GM21576 (cell line): ENCODE data around the gene PTCH2.
"Not testable (repeated sequence)": the region's sequence is repeated elsewhere in the genome, so short reads cannot be mapped to it uniquely, and the experiment has no call there.

Experiments
- ATAC-seq: cut with Tn5 transposase; IDR thresholded peaks from one replicate; pipeline ENCODE4 v1.9.1; 2021; ENCODE audit warnings: mild to moderate bottlenecking, moderate library complexity; ENCODE audit not compliant: unreplicated experiment

The PTCH2 gene

GRCh38 chr1:44819608-44820327, 23.3 kb downstream of the PTCH2 start:
- peak; percentile 75 for ATAC-seq

DNA sequence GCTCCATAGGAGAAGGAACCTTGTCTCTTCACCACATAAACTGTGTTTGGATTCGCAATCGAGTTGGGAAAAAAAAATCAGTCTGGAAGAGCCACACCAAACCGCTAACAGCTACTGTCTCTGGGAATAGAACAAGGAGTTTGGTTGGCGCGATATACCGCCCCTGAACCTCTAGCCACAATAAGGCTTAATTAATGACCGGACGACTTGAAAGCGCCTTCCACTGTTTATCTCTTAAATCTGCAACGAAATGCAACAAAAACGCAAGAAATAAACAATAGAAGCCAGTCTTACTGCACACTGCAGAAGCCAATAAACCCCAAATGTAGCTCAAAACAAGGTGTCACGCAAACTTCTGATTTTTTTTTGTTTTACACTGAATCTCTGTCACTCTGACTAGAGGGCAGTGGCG, 23.9 kb downstream of the PTCH2 start:
- ATAC-seq: no peak

DNA sequence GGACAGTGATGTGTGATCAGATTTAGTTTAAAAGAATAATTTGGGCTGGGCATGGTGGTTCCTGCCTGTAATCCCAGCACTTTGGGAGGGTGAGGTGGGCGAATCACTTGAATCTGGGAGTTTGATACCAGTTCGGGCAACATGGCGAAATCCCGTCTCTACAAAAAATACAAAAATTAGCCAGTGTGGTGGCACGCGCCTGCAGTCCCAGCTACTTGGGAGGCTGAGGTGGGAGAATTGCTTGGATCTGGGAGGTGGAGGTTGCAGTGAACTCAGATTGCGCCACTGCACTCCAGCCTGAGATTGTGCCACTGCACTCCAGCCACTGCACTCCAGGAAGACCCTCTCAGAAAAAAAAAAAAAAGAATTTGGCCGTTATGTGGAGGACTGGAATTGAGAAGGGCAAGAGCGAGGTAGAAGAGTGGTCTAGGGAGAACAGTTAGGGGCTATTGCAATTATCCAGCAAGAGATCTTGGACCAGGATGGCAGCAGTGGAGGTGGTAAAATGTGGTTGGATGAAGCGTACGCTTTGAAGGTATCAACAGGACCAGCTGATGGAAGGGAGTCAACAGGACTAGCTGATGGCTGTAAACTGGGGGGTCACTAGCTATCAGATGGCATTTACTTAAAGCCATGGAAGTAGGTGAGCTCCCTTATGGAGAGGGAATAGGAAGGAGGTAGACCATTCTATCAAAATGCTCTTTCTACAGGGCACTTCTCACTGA, 25.1 kb downstream of the PTCH2 start:
- no peak for ATAC-seq

DNA sequence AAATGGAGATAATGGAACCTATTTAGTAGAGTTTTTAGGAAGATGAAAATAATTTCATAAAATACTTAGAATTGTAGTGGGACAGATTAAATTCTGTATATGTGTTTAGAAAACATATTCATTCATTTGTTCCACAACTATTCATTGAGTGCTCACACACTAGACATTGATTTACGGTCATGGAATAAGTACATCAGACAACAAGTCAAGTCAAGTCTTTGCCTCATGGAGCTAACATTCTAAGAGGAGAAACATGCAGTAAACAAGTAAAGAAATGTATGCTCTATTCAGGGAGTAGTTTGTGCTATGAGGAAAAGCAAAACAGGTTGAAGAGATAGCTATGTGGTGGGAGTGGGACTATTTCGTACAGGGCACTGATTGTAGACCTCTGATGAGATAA, 25.7 kb downstream of the PTCH2 start:
- no peak for ATAC-seq

- not testable (repeated sequence) for ATAC-seq
Observed at GRCh38 chr1:44815926-44816325, 27.1 kb downstream of the PTCH2 start.

DNA sequence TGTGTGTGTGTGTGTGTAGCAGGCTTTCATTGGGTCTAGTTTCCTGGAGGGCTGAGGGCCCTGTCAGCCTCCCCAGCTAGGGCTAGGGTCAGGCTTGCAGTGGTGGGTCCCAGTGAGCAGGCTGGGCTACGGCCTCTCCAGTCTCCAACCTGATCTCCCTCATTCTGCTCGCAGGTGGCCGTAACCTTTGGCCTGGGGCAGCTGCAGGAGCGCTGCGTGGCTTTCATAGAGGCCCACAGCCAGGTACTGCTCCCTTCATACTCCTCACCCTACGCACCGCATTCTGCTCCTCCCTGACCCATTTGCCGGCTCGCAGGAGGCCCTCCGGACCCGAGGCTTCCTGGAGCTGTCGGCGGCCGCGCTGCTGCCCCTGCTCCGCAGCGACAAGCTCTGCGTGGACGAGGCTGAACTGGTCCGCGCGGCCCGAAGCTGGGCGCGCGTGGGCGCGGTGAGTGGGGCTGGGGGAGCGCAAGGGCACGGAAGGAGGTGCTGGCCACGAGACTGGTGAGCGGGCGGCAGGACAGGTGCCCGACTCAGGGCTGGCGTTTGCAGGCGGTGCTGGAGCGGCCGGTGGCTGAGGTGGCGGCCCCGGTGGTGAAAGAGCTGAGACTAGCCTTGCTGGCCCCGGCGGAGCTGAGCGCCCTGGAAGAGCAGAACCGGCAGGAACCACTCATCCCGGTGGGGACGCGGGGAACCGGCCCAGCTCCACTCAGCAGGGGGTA, 30.1 kb downstream of the PTCH2 start:
- no peak for ATAC-seq

DNA sequence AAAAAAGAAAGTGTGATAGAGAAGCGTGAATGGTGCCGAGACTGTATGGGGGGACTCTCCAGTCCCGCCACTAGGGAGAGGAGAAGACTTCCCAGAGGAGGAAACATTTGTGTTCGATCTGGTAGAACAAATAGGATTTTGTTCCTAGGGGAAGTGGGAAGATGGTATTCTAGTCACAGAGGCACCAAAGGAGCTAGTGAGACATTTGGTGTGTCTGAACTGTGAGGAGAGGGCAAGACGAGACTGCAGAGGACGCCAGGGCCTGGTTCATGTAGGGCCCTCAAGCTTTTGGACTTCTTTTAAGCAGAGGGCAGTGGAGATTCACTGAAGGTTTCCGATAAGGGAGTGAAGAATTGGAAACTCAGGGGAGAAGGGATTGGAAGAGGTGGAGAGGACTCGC, 31.8 kb downstream of the PTCH2 start:
- ATAC-seq: no peak

- ATAC-seq: not testable (repeated sequence)
Observed at GRCh38 chr1:44810762-44811105, 32.3 kb downstream of the PTCH2 start.

DNA sequence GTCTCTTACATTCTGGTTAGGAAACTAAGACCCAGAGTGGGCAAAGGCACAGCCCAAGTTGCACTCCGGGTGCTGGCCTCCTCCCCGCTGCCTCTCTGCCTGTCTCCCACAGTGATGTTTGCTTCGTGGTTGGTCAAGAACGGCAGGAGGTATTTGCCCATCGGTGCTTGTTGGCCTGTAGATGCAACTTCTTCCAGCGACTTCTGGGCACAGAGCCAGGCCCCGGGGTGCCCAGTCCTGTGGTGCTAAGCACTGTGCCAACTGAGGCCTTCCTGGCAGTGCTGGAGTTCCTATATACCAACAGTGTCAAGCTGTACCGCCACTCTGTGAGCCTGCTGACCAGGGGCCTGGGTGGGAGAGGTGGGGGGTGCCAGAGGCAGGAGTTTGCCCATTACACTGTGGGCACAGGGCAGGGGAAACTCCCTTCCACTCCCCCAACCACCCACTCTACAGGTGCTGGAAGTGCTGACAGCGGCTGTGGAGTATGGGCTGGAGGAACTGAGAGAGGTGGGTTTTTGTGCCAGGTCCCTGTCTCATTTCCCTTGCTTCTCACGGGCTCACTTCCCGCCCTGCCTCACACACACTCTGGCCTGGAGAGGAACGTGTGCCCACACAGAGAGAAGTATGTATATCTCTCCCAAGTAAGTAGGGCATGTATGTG, 32.8 kb downstream of the PTCH2 start:
- ATAC-seq: no peak

DNA sequence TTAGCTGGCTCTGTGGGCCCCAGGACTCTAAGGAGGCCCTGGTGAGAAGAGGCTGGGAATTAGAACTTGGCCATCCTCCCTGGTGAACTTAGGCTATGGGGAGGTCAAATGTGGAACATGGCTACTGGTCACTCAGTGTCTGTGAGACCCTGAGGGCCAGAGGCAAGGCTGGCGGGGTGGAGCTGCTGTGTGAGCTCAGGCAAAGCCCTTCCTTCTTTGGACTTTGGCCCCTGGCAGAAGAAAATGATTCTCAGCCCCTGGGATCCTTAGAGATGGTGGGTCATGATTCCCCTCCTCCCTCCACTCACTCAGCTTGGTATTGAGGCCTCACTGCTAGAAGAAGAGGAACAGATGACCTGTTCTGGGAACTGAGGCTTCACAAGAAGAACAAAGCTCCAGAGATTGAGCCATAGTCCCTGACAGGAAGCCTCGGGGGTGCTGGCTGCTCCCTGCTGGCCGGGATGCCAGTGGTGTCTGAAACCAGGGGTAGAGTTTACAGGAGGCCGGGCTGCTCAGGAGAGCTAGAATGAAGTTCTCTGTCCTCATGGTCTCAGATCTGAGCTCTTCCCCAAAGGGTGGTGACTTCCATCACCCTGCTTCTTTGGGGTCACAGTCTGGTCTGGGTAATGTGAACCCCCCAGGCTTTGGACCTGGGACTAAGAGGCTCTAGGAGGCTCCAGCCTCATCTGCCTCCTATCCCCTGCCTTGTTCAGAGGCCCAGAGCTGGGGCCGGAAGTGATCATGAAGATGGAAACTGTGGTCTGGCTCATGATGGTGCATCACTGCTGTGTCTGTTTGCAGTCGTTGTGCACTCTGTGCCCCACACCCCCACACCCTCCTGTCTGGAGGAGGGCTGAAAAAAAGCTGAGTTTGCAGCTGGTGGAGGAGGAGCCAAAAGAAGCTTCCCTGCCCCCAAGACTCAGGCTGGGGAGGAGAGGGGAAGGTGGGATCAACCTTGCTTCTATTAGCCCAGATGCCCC, 33.8 kb downstream of the PTCH2 start:
- ATAC-seq: peak; percentile 40

DNA sequence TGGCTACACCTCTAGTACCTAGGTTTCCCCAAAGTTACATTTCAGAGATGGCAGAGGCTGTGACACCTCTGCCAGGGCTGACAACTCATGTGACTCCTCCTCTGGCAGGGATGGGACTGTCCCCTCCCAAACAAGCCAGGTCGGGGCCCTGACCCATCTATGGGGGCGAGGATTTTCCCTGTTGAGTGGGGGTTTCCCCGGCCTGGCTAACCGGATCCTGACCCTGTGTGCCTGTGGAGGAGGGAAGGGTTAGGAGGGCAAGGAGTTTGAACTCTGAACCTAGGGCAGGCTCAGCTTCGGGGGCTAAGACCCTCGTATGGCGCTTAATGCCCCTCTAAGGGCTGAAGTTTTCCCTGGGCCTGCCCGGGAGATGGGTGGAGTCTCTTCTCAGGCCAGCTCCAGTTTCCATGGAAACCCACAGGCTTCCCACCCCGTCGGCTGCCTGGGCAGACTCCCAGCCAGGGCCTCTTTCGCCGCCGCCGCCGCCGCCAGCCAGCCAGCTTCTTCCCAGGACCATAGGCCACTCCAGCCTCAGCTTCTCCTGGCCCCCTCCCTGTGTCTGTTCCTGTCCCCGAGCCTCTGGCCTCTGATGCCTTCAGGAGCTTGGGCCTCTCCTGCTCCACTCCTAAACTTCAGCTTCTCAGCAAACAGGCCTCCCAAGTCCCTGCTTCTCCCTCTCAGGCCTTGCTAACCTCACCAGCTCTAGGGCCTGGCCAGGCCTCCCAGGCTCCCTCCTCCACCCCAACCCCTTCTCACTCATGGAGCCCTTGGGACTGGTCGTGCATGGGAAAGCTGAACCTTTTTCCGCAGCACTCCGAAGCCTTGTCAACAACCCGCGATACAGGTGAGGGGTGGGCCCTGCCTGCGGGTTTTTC, 34.8 kb downstream of the PTCH2 start, which contains the start of gene BTBD19:
Gene BTBD19, plus strand, starts transcription at position 461 of the 875 bp plus-strand sequence. Its CDS starts 298 bp downstream, at position 759.
- ATAC-seq: peak; percentile 30

DNA sequence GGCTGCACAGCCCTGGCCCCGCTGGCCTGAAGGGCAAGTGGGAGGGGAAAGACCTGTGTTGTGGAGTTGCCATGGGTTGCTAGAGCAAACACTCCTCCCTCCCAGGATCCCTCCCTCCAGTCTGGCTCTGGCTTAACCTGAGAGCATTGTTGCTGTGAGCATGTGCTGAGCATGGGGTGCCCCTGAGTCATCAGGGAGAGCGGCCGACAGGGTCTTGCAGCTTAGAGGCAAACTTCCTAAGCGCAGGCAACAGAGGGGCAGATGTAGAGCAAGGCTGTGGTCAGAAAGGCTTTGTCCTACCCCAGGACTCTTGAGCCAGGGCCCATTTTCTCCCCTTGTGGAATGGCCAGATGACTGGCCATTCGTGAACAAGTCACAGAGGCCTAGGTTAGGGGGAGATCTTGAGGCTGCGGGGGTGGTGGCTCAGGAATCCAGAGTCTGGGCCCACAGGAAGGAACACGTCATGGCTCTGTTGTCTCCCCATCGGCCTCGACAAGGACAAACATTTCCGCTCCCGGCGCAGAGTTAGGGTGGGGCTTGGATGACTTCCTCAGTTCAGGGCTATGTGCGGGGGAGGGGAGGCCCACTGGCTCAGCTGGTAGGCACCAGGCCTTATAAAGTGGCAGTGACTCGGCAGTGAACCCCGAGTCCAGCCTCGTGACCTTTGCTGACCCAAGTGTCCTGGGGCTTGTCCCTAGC, 35.5 kb downstream of the PTCH2 start:
- ATAC-seq: peak; percentile 35

GRCh38 chr1:44806704-44807363, 36.2 kb downstream of the PTCH2 start, which contains the start of gene DYNLT4:
Gene DYNLT4 (minus strand): TSS chr1:44807351. CDS start chr1:44806668, 683 bp downstream.
- no peak for ATAC-seq

GRCh38 chr1:44806025-44806703, 36.9 kb downstream of the PTCH2 start:
- ATAC-seq: no peak

DNA sequence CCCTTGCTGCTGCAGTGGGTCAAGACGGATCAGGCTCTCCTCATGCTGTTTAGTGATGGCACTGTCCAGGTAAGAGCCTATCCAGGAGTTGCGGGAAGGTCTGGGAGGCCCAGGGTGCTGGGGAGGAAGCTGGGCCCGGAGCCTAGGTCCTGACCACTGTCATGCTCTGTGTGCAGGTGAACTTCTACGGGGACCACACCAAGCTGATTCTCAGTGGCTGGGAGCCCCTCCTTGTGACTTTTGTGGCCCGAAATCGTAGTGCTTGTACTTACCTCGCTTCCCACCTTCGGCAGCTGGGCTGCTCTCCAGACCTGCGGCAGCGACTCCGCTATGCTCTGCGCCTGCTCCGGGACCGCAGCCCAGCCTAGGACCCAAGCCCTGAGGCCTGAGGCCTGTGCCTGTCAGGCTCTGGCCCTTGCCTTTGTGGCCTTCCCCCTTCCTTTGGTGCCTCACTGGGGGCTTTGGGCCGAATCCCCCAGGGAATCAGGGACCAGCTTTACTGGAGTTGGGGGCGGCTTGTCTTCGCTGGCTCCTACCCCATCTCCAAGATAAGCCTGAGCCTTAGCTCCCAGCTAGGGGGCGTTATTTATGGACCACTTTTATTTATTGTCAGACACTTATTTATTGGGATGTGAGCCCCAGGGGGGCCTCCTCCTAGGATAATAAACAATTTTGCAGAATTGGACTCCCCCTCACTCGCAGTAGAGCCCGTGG, 37.6 kb downstream of the PTCH2 start:
- no peak for ATAC-seq

GRCh38 chr1:44803312-44804095, 39.5 kb downstream of the PTCH2 start:
- ATAC-seq: no peak
